HEK293T (cell line): ENCODE measurements around the gene STT3A.

Source experiments
- CTCF ChIA-PET: fragments of 350-600 bp; formaldehyde crosslinking; extraction: SDS; loops from one replicate; lab custom pipeline; 2021; ENCODE audit warnings: antibody characterized with exemption, inconsistent platforms; lab: Yijun Ruan, JAX
- POLR2A ChIA-PET: fragments of 350-600 bp; formaldehyde crosslinking; extraction: SDS; loops from one replicate; lab custom pipeline; 2020; ENCODE audit warnings: antibody characterized with exemption, inconsistent platforms; lab: Yijun Ruan, JAX
- DNase-seq: peaks from one replicate; pipeline ENCODE4 v3.0.0; 2012; ENCODE audit warnings: mixed read lengths; ENCODE audit errors: extremely low spot score
- ARNT ChIP-seq: fragments of 450-650 bp; IDR thresholded peaks from 2 replicates; pipeline ENCODE4 v1.6.1; 2017; ENCODE audit warnings: mild to moderate bottlenecking
- BHLHE40 ChIP-seq: fragments of 450-650 bp; IDR thresholded peaks from 2 replicates; pipeline ENCODE4 v1.6.1; 2016; ENCODE audit warnings: mild to moderate bottlenecking, moderate library complexity, borderline replicate concordance
- CTBP1 ChIP-seq: fragments of 450-650 bp; IDR thresholded peaks from 2 replicates; pipeline ENCODE4 v1.6.1; 2016; ENCODE audit warnings: borderline replicate concordance
- ELF4 ChIP-seq: fragments of 450-650 bp; IDR thresholded peaks from 2 replicates; pipeline ENCODE4 v1.6.1; 2017; ENCODE audit warnings: antibody characterized with exemption
- FOXA1 ChIP-seq: fragments of 450-650 bp; IDR thresholded peaks from 2 replicates; pipeline ENCODE4 v1.6.1; 2016; ENCODE audit warnings: mild to moderate bottlenecking
- FOXK2 ChIP-seq: fragments of 450-650 bp; IDR thresholded peaks from 2 replicates; pipeline ENCODE4 v1.6.1; 2016; ENCODE audit warnings: mild to moderate bottlenecking
- FOXM1 ChIP-seq: fragments of 450-650 bp; IDR thresholded peaks from 2 replicates; pipeline ENCODE4 v1.6.1; 2017; ENCODE audit warnings: mild to moderate bottlenecking, borderline replicate concordance
- HDGF ChIP-seq: fragments of 450-650 bp; IDR thresholded peaks from 2 replicates; pipeline ENCODE4 v1.6.1; 2017; ENCODE audit warnings: antibody characterized with exemption, borderline replicate concordance
- L3MBTL2 ChIP-seq: fragments of 450-650 bp; conservative IDR thresholded peaks from 2 replicates; pipeline ENCODE4 v1.6.1; 2016; ENCODE audit warnings: mild to moderate bottlenecking
- LEF1 ChIP-seq: fragments of 450-650 bp; IDR thresholded peaks from 2 replicates; pipeline ENCODE4 v1.6.1; 2017; ENCODE audit warnings: mild to moderate bottlenecking, borderline replicate concordance
- NFRKB ChIP-seq: fragments of 450-650 bp; IDR thresholded peaks from 2 replicates; pipeline ENCODE4 v1.6.1; 2016; ENCODE audit warnings: mild to moderate bottlenecking, moderate library complexity
- SP1 ChIP-seq: fragments of 450-650 bp; IDR thresholded peaks from 2 replicates; pipeline ENCODE4 v1.6.1; 2017
- SUZ12 ChIP-seq: fragments of 450-650 bp; IDR thresholded peaks from 2 replicates; pipeline ENCODE4 v1.6.1; 2016; ENCODE audit warnings: mild to moderate bottlenecking
- TARDBP ChIP-seq: fragments of 450-650 bp; IDR thresholded peaks from 2 replicates; pipeline ENCODE4 v1.6.1; 2016
- ZNF384 ChIP-seq: fragments of 450-650 bp; IDR thresholded peaks from 2 replicates; pipeline ENCODE4 v1.6.1; 2016
- TF ChIP-seq, protein P1 (sequence below): fragments of 450-650 bp; IDR thresholded peaks from 2 replicates; pipeline ENCODE4 v1.6.1; 2016

The STT3A gene

DNA sequence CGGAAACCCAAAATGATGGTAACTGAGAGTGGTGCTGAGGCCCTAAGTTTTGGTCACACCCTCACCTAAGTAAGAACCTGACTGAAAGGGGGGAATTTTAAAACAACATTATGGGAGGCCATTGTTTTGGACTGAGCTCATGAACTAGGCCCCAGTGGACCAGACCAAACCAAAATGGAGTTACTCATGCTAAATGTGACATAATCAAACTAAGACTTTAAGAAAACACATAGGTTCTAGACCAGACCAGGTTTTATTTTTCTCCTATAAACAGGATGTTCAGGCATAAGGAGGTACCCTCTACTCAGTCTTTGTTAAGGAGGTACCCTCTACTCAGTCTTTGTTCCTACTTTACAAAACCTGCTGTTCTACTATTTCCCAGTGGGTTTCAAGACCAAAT, 30.7 kb upstream of the STT3A start:
- CTCF ChIA-PET, result no interaction called here
- DNase-seq, result no peak
- POLR2A ChIA-PET, result no interaction called here
- TF ChIP-seq SUZ12 (no peak), FOXM1 (no peak), LEF1 (no peak), L3MBTL2 (no peak), FOXK2 (no peak), NFRKB (no peak), BHLHE40 (no peak), FOXA1 (no peak), ARNT (no peak), ELF4 (no peak), CTBP1 (no peak), HDGF (no peak), TARDBP (no peak), SP1 (no peak), ZNF384 (no peak)
- TF ChIP-seq, protein P1, sequence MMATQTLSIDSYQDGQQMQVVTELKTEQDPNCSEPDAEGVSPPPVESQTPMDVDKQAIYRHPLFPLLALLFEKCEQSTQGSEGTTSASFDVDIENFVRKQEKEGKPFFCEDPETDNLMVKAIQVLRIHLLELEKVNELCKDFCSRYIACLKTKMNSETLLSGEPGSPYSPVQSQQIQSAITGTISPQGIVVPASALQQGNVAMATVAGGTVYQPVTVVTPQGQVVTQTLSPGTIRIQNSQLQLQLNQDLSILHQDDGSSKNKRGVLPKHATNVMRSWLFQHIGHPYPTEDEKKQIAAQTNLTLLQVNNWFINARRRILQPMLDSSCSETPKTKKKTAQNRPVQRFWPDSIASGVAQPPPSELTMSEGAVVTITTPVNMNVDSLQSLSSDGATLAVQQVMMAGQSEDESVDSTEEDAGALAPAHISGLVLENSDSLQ, result no peak

DNA sequence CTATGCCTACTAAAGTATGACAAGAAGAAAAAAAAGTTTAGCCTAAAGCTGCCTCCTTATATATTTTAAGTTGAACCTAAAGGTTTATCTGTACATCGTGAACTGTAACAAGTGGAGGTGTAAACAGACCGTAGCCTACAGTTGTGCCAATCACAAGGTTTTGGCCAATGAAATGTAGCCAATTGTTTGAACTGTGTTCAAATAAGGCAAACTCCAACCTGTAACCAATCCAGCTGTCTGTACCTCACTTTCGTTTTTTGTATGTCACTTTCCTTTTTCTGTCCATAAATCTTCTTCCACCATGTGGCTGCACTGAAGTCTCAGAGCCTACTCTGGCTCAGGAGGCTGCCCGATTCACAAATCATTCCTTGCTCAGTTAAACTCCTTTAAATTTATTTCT, 30.2 kb upstream of the STT3A start:
- ChIA-PET CTCF (no interaction called here), POLR2A (no interaction called here)
- DNase-seq, result no peak
- TF ChIP-seq SP1, result no peak
- TF ChIP-seq, protein P1, result peak; percentile 36; the same call in 1 of the 2 replicates

DNA sequence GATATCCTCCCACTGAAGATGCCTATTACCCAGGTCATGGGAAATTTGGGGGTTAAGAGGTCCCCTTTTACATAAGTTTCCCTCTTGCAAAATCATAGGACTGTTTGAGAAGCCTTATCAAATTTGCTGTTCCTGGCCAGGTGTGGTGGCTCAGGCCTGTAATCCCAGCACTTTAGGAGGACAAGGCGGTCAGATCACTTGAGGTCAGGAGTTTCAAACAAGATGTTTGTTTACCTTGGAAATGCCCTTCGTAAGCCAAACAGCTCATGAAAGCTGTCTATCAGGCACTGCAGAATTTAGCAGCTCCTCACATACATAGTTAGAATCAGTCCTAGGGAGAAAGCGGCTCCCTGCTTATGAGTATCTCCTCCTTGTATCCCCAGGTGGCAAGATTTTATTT, 28.3 kb upstream of the STT3A start:
- no peak for DNase-seq
- ChIA-PET POLR2A (no interaction called here), CTCF (interaction anchor here (0.8 kb wide), 1 partner anchor 131 kb away, joined by 3 read pairs; no protein-coding TSS in a partner anchor)
- no peak for TF ChIP-seq ELF4
- no peak for TF ChIP-seq TARDBP
- TF ChIP-seq, protein P1, result no peak
- no peak for TF ChIP-seq L3MBTL2
- no peak for TF ChIP-seq FOXM1
- no peak for TF ChIP-seq SP1

DNA sequence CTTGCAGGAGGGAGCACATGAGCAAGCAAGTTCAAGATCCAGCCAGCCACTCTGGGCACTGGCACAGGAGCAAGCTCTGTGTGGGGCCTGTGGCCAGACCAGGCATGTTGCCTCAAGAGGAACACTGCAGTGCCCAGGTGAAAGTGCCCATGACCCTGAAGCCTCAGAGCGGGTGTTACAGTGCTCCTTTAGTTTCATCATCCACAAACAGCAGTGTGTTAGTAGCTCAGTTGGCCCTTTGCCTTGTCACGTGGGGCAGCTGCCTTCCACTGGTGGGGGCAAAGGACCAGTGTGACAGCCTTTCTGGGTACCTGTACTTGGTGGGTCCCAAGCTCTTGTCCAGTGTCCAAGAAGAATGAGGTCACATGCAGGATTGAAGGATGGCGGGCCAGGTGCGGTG, 26.4 kb upstream of the STT3A start:
- POLR2A ChIA-PET, result no interaction called here
- DNase-seq, result no peak
- CTCF ChIA-PET, result no interaction called here
- no peak for TF ChIP-seq SUZ12
- no peak for TF ChIP-seq HDGF
- TF ChIP-seq NFRKB, result no peak
- TF ChIP-seq FOXA1, result no peak
- no peak for TF ChIP-seq CTBP1
- no peak for TF ChIP-seq ELF4
- no peak for TF ChIP-seq FOXK2

DNA sequence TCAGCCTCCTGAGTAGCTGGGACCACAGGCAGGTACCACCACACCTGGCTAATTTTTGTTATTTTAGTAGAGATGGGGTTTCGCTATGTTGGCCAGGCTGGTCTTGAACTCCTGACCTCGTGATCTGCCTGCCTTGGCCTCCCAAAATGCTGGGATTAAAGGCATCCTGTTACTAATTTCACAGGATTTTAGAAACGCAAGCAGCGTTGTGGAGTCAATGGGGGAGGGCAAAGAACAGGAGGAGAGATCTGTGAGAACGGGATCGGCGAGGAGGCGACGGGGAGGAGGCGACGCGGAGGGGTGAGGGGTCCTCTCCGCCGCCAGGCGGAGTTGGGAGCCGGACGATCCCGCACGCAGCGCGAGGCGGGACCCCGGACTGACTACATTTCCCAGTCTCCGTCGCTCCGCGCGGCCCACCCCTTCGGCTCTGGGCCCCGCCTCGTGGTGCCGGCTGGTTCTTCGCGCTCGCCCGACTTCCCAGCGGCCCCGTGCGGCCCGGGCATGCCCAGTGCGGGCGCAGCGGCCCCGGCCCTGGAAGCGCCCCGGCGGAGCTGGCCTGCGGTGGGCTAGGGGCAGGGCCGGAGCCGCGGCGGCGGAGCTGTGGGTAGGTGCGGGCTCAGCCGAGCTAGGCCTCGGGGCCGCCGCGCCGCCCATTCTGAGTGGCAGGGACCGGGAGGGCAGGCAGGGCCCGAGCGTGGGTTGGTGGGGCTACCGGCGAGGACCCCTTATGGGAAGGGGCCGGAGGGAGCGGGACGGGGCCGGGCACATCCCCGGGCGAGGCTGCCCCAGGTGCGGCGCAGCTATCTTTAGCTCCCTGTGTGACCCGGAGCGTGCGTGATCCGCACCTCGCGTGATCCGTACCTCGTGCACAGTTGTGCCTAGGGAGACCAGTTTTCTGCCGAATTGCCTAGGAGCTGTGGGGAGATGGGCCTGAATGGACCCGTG, 23.4 kb upstream of the STT3A start, which contains the start of gene EI24:
Gene EI24, plus strand, starts transcription at position 508 of the 945 bp plus-strand sequence. CDS start 3,051 bp downstream, outside the sequence.
- POLR2A ChIA-PET, result interaction anchor here (0.8 to 2.6 kb wide), 10 partner anchors 11 to 405 kb away, joined by 3 to 11 read pairs (median 4); partner anchors contain the start of genes FEZ1, PKNOX2 and STT3A
- peak; percentile 30 for TF ChIP-seq L3MBTL2
- TF ChIP-seq BHLHE40, result no peak
- TF ChIP-seq, protein P1, result no peak
- no peak for TF ChIP-seq TARDBP
- TF ChIP-seq SP1, result no peak
- no peak; the same call in 1 of the 2 replicates for TF ChIP-seq LEF1
- TF ChIP-seq FOXK2, result no peak
- no peak for TF ChIP-seq ELF4
- TF ChIP-seq HDGF, result no peak
- TF ChIP-seq ARNT, result 0 out of 2 replicates have a peak, but pooled peaks have one; percentile 7
- DNase-seq, result peak; percentile 93
- CTCF ChIA-PET, result interaction anchor here (0.6 to 1.2 kb wide), 3 partner anchors 12 to 60 kb away, joined by 3 to 4 read pairs (median 4); no protein-coding TSS in a partner anchor
